Activated T-cell treated with anti-CD3 and anti-CD28 coated beads, Interleukin-2, amount 50 U/mL, for 72 hours (primary cell): ENCODE measurements around the gene RPL18. TPM values are rescaled to one million over a fixed set of nuclear protein-coding genes. Genes with fewer than 3 reads are reported as not detected.

Experiments
- ATAC-seq, 2 donors: fragments of 150-1000 bp; cut with Tn5 transposase; replicated peaks in 1 of 2; 2 replicates each; pipeline ENCODE4 v1.10.0; 2021; ENCODE audit warnings: moderate library complexity in 2 of 2, mild to moderate bottlenecking in 1 of 2
- DNase-seq, 2 donors: peaks; one replicate each; pipeline ENCODE4 v3.0.0; 2021 to 2022; ENCODE audit warnings: mixed read lengths in 1 of 2
- H3K27ac Mint-ChIP-seq: one replicate; pipeline ENCODE4 v1.8.0; 2022; ENCODE audit warnings: mild to moderate bottlenecking, moderate library complexity, mixed read lengths
- H3K27me3 Mint-ChIP-seq: one replicate; pipeline ENCODE4 v1.8.0; 2022; ENCODE audit warnings: low read depth, mixed read lengths
- H3K36me3 Mint-ChIP-seq, 2 donors: one replicate each; pipeline ENCODE4 v1.8.0; 2022; ENCODE audit warnings: mixed read lengths in 2 of 2, mild to moderate bottlenecking in 1 of 2; ENCODE audit not compliant: insufficient read depth in 2 of 2
- H3K4me1 Mint-ChIP-seq: one replicate; pipeline ENCODE4 v1.8.0; 2022; ENCODE audit warnings: low read depth, mixed read lengths
- H3K4me3 Mint-ChIP-seq, 2 donors: one replicate each; pipeline ENCODE4 v1.8.0; 2022; ENCODE audit warnings: mild to moderate bottlenecking in 2 of 2, mixed read lengths in 2 of 2, moderate library complexity in 2 of 2
- H3K9me3 Mint-ChIP-seq, 2 donors: one replicate each; pipeline ENCODE4 v1.8.0; 2022; ENCODE audit warnings: mixed read lengths in 2 of 2
- total RNA-seq, 2 donors: library from RNA; stranded (reverse); gene quantifications; one replicate each; pipeline ENCODE4 v1.2.3, GENCODE V29; 2022

The RPL18 gene
- total RNA-seq, 2 donors from 2014 or later, result 1,953 to 2,080 TPM

- DNase-seq (no peak), ATAC-seq (no peak)
- no peak overlapping the region for H3K4me3 Mint-ChIP-seq
- H3K27me3 Mint-ChIP-seq, result no peaks in the 10 kb centered on the region
- peaks cover 5 to 12% of the 10 kb centered on the region in 2 donors for H3K36me3 Mint-ChIP-seq
- peak overlapping the region; percentile 68 for H3K27ac Mint-ChIP-seq
- H3K9me3 Mint-ChIP-seq, result no peaks in the 10 kb centered on the region
- H3K4me1 Mint-ChIP-seq, result peaks cover 9% of the 10 kb centered on the region
Measured at GRCh38 chr19:48611872-48612271, 7.1 kb downstream of the RPL18 start.

- H3K27me3 Mint-ChIP-seq, result no peaks in the 10 kb centered on the region
- DNase-seq (no peak), ATAC-seq (no peak)
- no peaks in the 10 kb centered on the region for H3K4me1 Mint-ChIP-seq
- no peak overlapping the region for H3K4me3 Mint-ChIP-seq
- no peaks in the 10 kb centered on the region for H3K36me3 Mint-ChIP-seq
- H3K9me3 Mint-ChIP-seq, result no peaks in the 10 kb centered on the region
- no peak overlapping the region for H3K27ac Mint-ChIP-seq
Measured at GRCh38 chr19:48609571-48610108, 9.3 kb downstream of the RPL18 start.

DNA sequence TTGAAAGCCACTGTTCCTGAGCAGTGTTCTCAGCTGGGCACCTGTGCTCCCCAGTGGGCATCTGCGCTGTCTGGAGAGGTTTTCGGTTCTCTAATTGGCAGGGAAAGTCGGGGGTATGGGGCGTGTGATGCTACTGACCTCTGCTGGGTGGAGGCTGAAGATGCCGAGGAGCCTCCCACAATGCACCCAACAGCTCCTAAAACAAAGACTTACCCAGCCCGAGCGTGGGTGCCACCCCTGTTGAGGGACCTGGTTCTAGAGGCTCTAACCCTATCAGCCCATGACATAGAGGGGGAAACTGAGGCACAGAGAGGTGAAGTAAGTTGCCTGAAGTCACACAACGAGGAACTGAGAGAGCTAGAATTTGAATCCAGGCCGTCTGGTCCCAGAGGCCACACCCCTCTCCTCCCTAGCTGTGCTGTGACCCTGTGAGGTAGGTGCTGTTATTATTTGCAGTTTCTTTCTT is 10.1 kb downstream of the RPL18 start:
- DNase-seq, result peak; percentile 54 to 59
- Mint-ChIP-seq H3K27ac (no peak overlapping the region), H3K36me3 (no peaks in the 10 kb centered on the region), H3K4me1 (no peaks in the 10 kb centered on the region), H3K4me3 (peak overlapping the region in 1 of 2 donors; percentile 22), H3K27me3 (no peaks in the 10 kb centered on the region), H3K9me3 (no peaks in the 10 kb centered on the region)
- ATAC-seq, result peak; percentile 50 to 73

- Mint-ChIP-seq H3K9me3 (no peaks in the 10 kb centered on the region), H3K27me3 (no peaks in the 10 kb centered on the region), H3K4me1 (no peaks in the 10 kb centered on the region), H3K4me3 (no peak overlapping the region), H3K27ac (no peak overlapping the region), H3K36me3 (no peaks in the 10 kb centered on the region)
- ATAC-seq (no peak), DNase-seq (no peak)
Measured at GRCh38 chr19:48607359-48607755, 11.6 kb downstream of the RPL18 start.

DNA sequence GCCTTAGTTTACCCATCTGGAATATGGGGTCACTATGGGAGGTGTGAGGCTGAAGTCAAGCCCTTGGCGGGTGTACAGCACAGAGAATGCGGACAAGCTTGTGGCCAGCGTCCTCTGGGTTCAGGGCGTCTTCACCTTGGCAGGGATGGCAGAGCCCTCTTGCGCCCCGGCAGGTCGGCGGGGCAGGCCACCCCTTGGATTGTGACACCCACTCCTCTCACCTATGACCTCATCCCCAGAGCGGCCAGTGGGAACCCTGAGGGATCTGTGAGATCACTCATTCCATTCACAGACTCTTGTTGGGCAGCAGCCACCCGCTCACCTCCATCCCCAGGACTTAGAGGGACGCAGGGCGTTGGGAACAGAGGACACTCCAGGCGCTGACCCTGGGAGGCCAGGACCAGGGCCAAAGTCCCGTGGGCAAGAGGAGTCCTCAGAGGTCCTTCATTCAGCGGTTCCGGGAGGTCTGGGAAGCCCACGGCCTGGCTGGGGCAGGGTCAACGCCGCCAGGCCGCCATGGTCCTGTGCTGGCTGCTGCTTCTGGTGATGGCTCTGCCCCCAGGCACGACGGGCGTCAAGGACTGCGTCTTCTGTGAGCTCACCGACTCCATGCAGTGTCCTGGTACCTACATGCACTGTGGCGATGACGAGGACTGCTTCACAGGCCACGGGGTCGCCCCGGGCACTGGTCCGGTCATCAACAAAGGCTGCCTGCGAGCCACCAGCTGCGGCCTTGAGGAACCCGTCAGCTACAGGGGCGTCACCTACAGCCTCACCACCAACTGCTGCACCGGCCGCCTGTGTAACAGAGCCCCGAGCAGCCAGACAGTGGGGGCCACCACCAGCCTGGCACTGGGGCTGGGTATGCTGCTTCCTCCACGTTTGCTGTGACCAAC is 12.3 kb downstream of the RPL18 start, which contains the start of gene SPACA4:
TSS of gene SPACA4 (plus strand) at position 280 of the 896 bp plus-strand sequence. CDS start at position 517, 237 bp downstream.
- DNase-seq, result no peak
- Mint-ChIP-seq H3K27me3 (no peaks in the 10 kb centered on the region), H3K27ac (no peak within 1 kb of the TSS), H3K9me3 (no peaks in the 10 kb centered on the region), H3K4me1 (no peaks in the 10 kb centered on the region), H3K36me3 (no peaks in the 10 kb centered on the region), H3K4me3 (no peak within 1 kb of the TSS)
- no peak for ATAC-seq

DNA sequence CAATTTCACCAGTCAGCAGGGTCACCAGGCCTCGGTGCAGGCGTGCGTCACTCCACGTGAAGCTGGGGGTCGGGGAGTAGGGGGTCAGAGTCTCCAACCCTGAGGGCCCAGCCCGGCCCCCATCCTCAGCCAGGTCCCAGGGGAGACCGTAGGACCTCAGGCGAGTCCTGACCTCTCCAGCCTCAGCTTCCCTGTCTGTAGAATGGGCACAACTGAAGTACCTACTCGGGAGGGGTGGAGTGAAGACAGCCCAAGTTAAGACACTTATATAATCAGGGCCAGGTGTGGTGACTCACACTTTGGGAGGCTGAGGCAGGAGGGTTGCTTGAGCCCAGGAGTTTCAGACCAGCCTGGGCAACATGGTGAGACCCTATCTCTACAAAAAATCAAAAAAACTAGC is 15.1 kb downstream of the RPL18 start:
- no peaks in the 10 kb centered on the region for H3K27me3 Mint-ChIP-seq
- H3K4me3 Mint-ChIP-seq, result no peak overlapping the region
- no peaks in the 10 kb centered on the region for H3K9me3 Mint-ChIP-seq
- DNase-seq, result no peak
- ATAC-seq, result no peak
- H3K36me3 Mint-ChIP-seq, result no peaks in the 10 kb centered on the region
- H3K27ac Mint-ChIP-seq, result no peak overlapping the region
- no peaks in the 10 kb centered on the region for H3K4me1 Mint-ChIP-seq

GRCh38 chr19:48603449-48603848 is 15.5 kb downstream of the RPL18 start:
- Mint-ChIP-seq H3K36me3 (no peaks in the 10 kb centered on the region), H3K27ac (no peak overlapping the region), H3K4me3 (no peak overlapping the region), H3K9me3 (no peaks in the 10 kb centered on the region), H3K4me1 (no peaks in the 10 kb centered on the region), H3K27me3 (no peaks in the 10 kb centered on the region)
- DNase-seq, result no peak
- no peak for ATAC-seq

GRCh38 chr19:48603001-48603400 is 16.0 kb downstream of the RPL18 start:
- Mint-ChIP-seq H3K27me3 (no peaks in the 10 kb centered on the region), H3K4me3 (no peak overlapping the region), H3K4me1 (no peaks in the 10 kb centered on the region), H3K27ac (no peak overlapping the region), H3K9me3 (no peaks in the 10 kb centered on the region), H3K36me3 (no peaks in the 10 kb centered on the region)
- no peak for DNase-seq
- no peak for ATAC-seq

DNA sequence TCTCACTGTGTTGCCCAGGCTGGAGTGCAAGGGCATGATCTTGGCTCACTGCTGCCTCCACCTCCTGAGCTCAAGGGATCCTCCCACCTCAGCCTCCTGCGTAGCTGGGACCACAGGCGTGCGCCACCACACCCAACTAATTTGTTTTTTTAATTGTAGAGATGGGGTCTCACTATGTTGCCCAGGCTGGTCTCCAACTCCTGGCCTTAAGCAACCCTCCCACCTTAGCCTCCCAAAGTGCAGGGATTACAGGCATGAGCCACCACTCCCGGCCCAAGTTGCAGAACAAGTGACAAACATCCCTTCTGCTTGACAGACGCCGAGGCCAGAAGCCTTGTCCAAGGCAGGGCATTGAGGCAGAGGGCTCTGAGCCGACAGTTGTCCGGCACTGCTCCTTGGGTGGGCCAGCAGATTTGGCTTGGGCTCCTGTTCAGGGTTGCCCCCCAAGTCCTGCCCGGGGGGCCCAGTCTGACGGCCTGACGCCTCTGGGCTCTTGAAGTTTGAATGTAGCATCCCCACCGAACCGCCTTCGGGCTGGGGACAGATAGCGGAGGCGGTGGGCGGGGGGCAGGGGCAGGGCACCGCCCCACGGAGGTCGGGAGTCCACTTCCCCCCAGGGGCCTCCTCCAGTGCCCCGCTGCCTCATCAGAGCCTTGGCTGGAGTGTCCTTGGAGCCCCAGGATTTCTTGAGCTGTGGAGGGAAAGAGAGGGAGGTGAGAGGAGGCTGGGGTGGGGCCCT is 18.1 kb downstream of the RPL18 start:
- Mint-ChIP-seq H3K4me1 (no peaks in the 10 kb centered on the region), H3K27me3 (no peaks in the 10 kb centered on the region), H3K27ac (no peak overlapping the region), H3K36me3 (no peaks in the 10 kb centered on the region), H3K9me3 (no peaks in the 10 kb centered on the region), H3K4me3 (no peak overlapping the region)
- ATAC-seq (no peak), DNase-seq (no peak)

DNA sequence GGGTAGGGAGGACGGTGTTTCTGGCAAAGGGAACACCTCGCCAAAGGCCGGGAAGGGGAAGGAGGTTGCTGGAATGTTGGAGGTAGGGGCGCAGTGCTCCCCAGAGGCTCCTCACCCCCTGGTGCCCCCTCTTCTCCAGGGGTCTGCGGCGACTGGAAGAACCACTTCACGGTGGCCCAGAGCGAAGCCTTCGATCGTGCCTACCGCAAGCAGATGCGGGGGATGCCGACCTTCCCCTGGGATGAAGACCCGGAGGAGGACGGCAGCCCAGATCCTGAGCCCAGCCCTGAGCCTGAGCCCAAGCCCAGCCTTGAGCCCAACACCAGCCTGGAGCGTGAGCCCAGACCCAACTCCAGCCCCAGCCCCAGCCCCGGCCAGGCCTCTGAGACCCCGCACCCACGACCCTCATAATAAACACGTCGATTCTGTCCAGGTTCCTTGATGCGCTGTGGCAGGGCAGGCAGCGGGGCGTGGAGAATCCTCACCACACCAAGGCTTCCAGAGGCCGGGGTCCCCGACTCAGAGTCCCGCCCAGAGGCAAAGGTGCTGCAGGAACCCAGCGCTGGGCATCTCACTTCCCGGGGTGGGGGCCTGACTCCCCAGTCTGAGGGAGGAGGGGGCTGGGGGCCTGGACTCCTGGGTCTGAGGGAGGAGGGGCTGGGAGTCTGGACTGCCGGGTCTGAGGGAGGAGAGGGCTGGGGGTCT is 19.8 kb downstream of the RPL18 start:
- H3K36me3 Mint-ChIP-seq, result no peaks in the 10 kb centered on the region
- no peaks in the 10 kb centered on the region for H3K27me3 Mint-ChIP-seq
- no peaks in the 10 kb centered on the region for H3K9me3 Mint-ChIP-seq
- no peak overlapping the region for H3K4me3 Mint-ChIP-seq
- ATAC-seq (no peak), DNase-seq (no peak)
- H3K4me1 Mint-ChIP-seq, result no peaks in the 10 kb centered on the region
- no peak overlapping the region for H3K27ac Mint-ChIP-seq

DNA sequence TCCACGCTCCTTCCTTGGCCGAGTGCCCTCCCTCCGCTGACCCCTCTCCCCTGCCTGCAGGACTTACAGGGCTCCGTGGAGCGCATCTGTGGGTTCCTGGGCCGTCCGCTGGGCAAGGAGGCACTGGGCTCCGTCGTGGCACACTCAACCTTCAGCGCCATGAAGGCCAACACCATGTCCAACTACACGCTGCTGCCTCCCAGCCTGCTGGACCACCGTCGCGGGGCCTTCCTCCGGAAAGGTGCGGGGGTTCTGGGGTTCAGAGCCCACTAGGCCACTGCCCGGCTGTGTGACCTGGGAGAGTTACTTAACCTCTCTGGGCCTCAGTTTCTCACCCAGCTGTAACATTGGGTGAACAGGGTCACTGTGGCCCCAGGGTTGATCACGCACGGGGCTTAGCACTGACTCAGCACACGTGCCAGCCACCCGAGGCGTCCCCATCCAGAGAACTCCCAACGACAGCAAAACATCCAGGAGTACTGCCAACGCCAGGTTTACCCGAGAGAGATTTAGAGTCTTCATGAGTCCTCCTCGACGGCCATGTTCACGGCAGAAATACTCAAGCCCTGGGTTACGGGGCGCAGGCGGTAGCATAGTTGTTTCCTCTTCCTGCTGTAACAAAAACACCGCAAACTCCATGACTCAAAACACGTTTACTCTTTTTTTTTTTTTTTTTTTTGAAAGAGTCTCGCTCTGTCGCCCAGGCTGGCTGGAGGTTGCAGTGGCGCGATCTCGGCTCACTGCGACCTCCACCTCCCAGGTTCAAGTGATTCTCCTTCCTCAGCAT is 22.1 kb downstream of the RPL18 start:
- ATAC-seq, result peak; percentile 78 to 91
- no peaks in the 10 kb centered on the region for H3K27me3 Mint-ChIP-seq

GRCh38 chr19:48596237-48596636 is 22.7 kb downstream of the RPL18 start:
- peaks cover 6% of the 10 kb centered on the region for H3K4me1 Mint-ChIP-seq
- no peak for ATAC-seq
- no peaks in the 10 kb centered on the region for H3K27me3 Mint-ChIP-seq
- peak overlapping the region; percentile 54 to 67 for H3K4me3 Mint-ChIP-seq
- H3K9me3 Mint-ChIP-seq, result no peaks in the 10 kb centered on the region
- no peak overlapping the region for H3K27ac Mint-ChIP-seq
- no peak for DNase-seq
- no peaks in the 10 kb centered on the region for H3K36me3 Mint-ChIP-seq

More for the DNA sequence above, 22.1 kb downstream of the RPL18 start:
- Mint-ChIP-seq H3K9me3 (no peaks in the 10 kb centered on the region), H3K36me3 (no peaks in the 10 kb centered on the region), H3K4me1 (peaks cover 1% of the 10 kb centered on the region), H3K4me3 (peak overlapping the region; percentile 67 to 83), H3K27ac (peak overlapping the region; percentile 86)
- peak; percentile 47 for DNase-seq
